ENCODE measurements around the gene LSM4. TPM values are rescaled to one million over a fixed set of nuclear protein-coding genes. Genes with fewer than 3 reads are reported as not detected.

The LSM4 gene
- total and polyA plus RNA-seq, 2 of the 13 experiments (the other 11 are each of a cell fraction or from before 2014, with no cell fraction given): 65.8 to 166 TPM

DNA sequence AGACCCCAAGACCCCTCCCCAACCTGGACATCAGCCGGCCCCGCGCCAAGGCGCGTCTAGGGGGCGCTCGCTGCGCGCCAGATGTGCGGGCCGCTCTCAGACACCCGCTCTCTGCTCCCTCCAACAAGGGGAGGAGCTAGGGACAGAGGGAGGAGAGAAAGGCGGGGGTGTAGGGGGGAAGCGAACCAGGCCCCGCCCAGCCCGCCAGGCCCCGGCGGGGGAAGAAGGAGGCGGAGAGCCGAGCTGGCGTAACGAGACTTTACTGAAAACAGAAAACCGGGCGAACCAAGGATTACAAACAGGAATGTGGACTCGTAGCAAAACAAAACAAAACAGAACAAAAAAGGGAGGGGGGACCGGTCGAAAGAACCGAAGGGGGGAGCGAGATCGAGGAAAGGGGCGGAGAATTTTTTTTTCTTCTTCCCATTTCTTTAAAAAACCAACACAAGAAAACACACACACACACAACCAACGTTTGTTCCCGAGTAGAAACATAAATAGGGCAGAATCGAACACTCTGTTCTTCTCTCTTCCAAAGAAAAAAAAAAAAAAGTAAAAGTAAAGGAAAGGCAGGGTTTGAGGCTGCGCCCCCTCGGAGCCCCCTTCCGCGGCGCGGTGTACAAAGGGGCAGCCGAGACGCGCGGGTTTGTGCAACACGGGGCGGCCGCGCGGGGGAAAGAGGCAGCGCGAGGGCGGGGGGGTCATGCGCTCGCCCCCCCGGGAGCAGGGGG is 43.2 kb downstream of the LSM4 start (continued):
- TF ChIP-seq ZNF142 (CRISPR knock-in tag; IDR thresholded peaks at IDR 0.05) (no peak), PRPF4 (IDR thresholded peaks at IDR 0.05; ENCODE audit: low read depth, low read length, poor library complexity, severe bottlenecking) (no peak), JUND (CRISPR knock-in tag; IDR thresholded peaks at IDR 0.05) (no peak), JUNB (CRISPR knock-in tag; IDR thresholded peaks at IDR 0.05; ENCODE audit: borderline replicate concordance) (no peak), FOXM1 (CRISPR knock-in tag; IDR thresholded peaks at IDR 0.05) (no peak), CREB3 (CRISPR knock-in tag; IDR thresholded peaks at IDR 0.05) (no peak), SMYD3 (CRISPR knock-in tag; IDR thresholded peaks at IDR 0.05) (no peak), PTBP1 (IDR thresholded peaks at IDR 0.05; ENCODE audit: low read depth, low read length, poor library complexity, severe bottlenecking) (no peak), ZNF510 (CRISPR knock-in tag; IDR thresholded peaks at IDR 0.05; ENCODE audit: low read depth) (0 out of 2 replicates have a peak, but pooled peaks have one; percentile 15), BCL6 (CRISPR knock-in tag; IDR thresholded peaks at IDR 0.05) (peak; percentile 39; the same call in 1 of the 2 replicates), SNRNP70 (IDR thresholded peaks at IDR 0.05; ENCODE audit: low read depth, low read length) (no peak), DPF2 (CRISPR knock-in tag; IDR thresholded peaks at IDR 0.05; ENCODE audit: borderline replicate concordance, low read depth) (no peak), EZH2 (conservative IDR thresholded peaks at IDR 0.05; ENCODE audit: low read depth, low read length) (no peak), ZC3H13 (CRISPR knock-in tag; IDR thresholded peaks at IDR 0.05) (peak; percentile 100), ATF1 (CRISPR knock-in tag; IDR thresholded peaks at IDR 0.05) (no peak), MTA1 (CRISPR knock-in tag; IDR thresholded peaks at IDR 0.05; ENCODE audit: borderline replicate concordance) (no peak), KMT2A (CRISPR knock-in tag; IDR thresholded peaks at IDR 0.05) (no peak), JUN (CRISPR knock-in tag; IDR thresholded peaks at IDR 0.05) (no peak), SMC3 (IDR thresholded peaks at IDR 0.05; ENCODE audit: low read length) (no peak), RXRA (CRISPR knock-in tag; IDR thresholded peaks at IDR 0.05) (peak; percentile 66; the same call in 1 of the 2 replicates)
- TF ChIP-seq, protein P1, sequence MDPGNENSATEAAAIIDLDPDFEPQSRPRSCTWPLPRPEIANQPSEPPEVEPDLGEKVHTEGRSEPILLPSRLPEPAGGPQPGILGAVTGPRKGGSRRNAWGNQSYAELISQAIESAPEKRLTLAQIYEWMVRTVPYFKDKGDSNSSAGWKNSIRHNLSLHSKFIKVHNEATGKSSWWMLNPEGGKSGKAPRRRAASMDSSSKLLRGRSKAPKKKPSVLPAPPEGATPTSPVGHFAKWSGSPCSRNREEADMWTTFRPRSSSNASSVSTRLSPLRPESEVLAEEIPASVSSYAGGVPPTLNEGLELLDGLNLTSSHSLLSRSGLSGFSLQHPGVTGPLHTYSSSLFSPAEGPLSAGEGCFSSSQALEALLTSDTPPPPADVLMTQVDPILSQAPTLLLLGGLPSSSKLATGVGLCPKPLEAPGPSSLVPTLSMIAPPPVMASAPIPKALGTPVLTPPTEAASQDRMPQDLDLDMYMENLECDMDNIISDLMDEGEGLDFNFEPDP (CRISPR knock-in tag; conservative IDR thresholded peaks at IDR 0.05): no peak
- TF ChIP-seq, protein P2, sequence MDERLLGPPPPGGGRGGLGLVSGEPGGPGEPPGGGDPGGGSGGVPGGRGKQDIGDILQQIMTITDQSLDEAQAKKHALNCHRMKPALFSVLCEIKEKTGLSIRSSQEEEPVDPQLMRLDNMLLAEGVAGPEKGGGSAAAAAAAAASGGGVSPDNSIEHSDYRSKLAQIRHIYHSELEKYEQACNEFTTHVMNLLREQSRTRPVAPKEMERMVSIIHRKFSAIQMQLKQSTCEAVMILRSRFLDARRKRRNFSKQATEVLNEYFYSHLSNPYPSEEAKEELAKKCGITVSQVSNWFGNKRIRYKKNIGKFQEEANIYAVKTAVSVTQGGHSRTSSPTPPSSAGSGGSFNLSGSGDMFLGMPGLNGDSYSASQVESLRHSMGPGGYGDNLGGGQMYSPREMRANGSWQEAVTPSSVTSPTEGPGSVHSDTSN (CRISPR knock-in tag; IDR thresholded peaks at IDR 0.05): no peak
